SK-N-SH treated with all-trans-retinoic acid at 6 μM for 48 hours (cell line): ENCODE measurements around the gene TMEM213.

Experiments
- ATAC-seq: fragments of 200-7000 bp; cut with Tn5 transposase; 3 replicates; pipeline ENCODE4 v1.9.1; 2020; ENCODE audit warnings: mild to moderate bottlenecking, moderate library complexity
- ARNTL ChIP-seq: fragments of 450-650 bp; formaldehyde crosslinking; IDR thresholded peaks from 2 replicates; pipeline ENCODE4 v1.5.0; 2020; ENCODE audit warnings: low read depth, mild to moderate bottlenecking, moderate library complexity, borderline replicate concordance
- BACH2 ChIP-seq: fragments of 250-450 bp; sonication (Bioruptor Pico); IDR thresholded peaks from 2 replicates; pipeline ENCODE4 v1.9.0; 2021; ENCODE audit warnings: mild to moderate bottlenecking, borderline replicate concordance
- CREB5 ChIP-seq: fragments of 250-450 bp; sonication (Bioruptor Pico); IDR thresholded peaks from 2 replicates; pipeline ENCODE4 v1.5.1; 2020; ENCODE audit warnings: low read depth, mild to moderate bottlenecking, moderate library complexity
- CSDC2 ChIP-seq: fragments of 250-450 bp; sonication (Bioruptor Pico); IDR thresholded peaks from 2 replicates; pipeline ENCODE4 v1.5.0; 2020; ENCODE audit warnings: mild to moderate bottlenecking, moderate library complexity
- CSRNP3 ChIP-seq: fragments of 250-450 bp; sonication (Bioruptor Pico); IDR thresholded peaks from 2 replicates; pipeline ENCODE4 v1.5.1; 2021; ENCODE audit warnings: mild to moderate bottlenecking, moderate library complexity
- GLIS3 ChIP-seq: fragments of 250-450 bp; sonication (Bioruptor Pico); IDR thresholded peaks from 2 replicates; pipeline ENCODE4 v1.5.0; 2020; ENCODE audit warnings: mild to moderate bottlenecking, moderate library complexity
- ISL1 ChIP-seq: fragments of 250-450 bp; sonication (Bioruptor Pico); IDR thresholded peaks from 2 replicates; pipeline ENCODE4 v2.1.2; 2022; ENCODE audit warnings: mild to moderate bottlenecking, moderate library complexity
- OSR1 ChIP-seq: fragments of 250-450 bp; sonication (Bioruptor Pico); IDR thresholded peaks from 2 replicates; pipeline ENCODE4 v1.8.0; 2022; ENCODE audit warnings: moderate library complexity, mild to moderate bottlenecking, inconsistent platforms
- PATZ1 ChIP-seq: fragments of 250-450 bp; sonication (Bioruptor Pico); IDR thresholded peaks from 2 replicates; pipeline ENCODE4 v1.8.0; 2020; ENCODE audit warnings: mild to moderate bottlenecking, moderate library complexity, borderline replicate concordance
- POU6F1 ChIP-seq: fragments of 250-450 bp; sonication (Bioruptor Pico); IDR thresholded peaks from 2 replicates; pipeline ENCODE4 v1.8.0; 2021; ENCODE audit warnings: low read depth, mild to moderate bottlenecking, moderate library complexity, borderline replicate concordance
- RARB ChIP-seq: fragments of 250-450 bp; sonication (Bioruptor Pico); IDR thresholded peaks from 2 replicates; pipeline ENCODE4 v1.8.0; 2021; ENCODE audit warnings: mild to moderate bottlenecking, moderate library complexity
- SNAI2 ChIP-seq: fragments of 250-450 bp; sonication (Bioruptor Pico); IDR thresholded peaks from 2 replicates; pipeline ENCODE4 v1.5.0; 2020; ENCODE audit warnings: mild to moderate bottlenecking, moderate library complexity
- TOX ChIP-seq: fragments of 250-450 bp; sonication (Bioruptor Pico); IDR thresholded peaks from 2 replicates; pipeline ENCODE4 v1.8.0; 2021; ENCODE audit warnings: mild to moderate bottlenecking, moderate library complexity, borderline replicate concordance
- TSHZ2 ChIP-seq: fragments of 250-450 bp; sonication (Bioruptor Pico); IDR thresholded peaks from 2 replicates; pipeline ENCODE4 v1.5.0; 2020; ENCODE audit warnings: mild to moderate bottlenecking, moderate library complexity
- ZC3H10 ChIP-seq: fragments of 250-450 bp; sonication (Bioruptor Pico); IDR thresholded peaks from 2 replicates; pipeline ENCODE4 v1.5.1; 2021; ENCODE audit warnings: mild to moderate bottlenecking, moderate library complexity
- ZFP3 ChIP-seq: fragments of 250-450 bp; sonication (Bioruptor Pico); IDR thresholded peaks from 2 replicates; pipeline ENCODE4 v1.5.0; 2020; ENCODE audit warnings: mild to moderate bottlenecking, moderate library complexity
- ZFP30 ChIP-seq: fragments of 450-650 bp; formaldehyde crosslinking; IDR thresholded peaks from 2 replicates; pipeline ENCODE4 v1.5.0; 2022; ENCODE audit warnings: mild to moderate bottlenecking, moderate library complexity
- ZNF565 ChIP-seq: fragments of 450-650 bp; formaldehyde crosslinking; conservative IDR thresholded peaks from 2 replicates; pipeline ENCODE4 v1.5.0; 2020; ENCODE audit warnings: low read depth, mild to moderate bottlenecking, moderate library complexity
- ZNF70 ChIP-seq: fragments of 450-650 bp; formaldehyde crosslinking; IDR thresholded peaks from 2 replicates; pipeline ENCODE4 v1.5.0; 2020; ENCODE audit warnings: mild to moderate bottlenecking, moderate library complexity
- ZNF8 ChIP-seq: fragments of 450-650 bp; formaldehyde crosslinking; IDR thresholded peaks from 2 replicates; pipeline ENCODE4 v1.5.0; 2020; ENCODE audit warnings: mild to moderate bottlenecking, moderate library complexity

Gene TMEM213

GRCh38 chr7:138770904-138771303 lies 26.9 kb upstream of the TMEM213 start:
- ATAC-seq, result no peak
- TF ChIP-seq TSHZ2 (CRISPR knock-in tag), result no peak
- no peak for TF ChIP-seq POU6F1 (CRISPR knock-in tag)
- no peak for TF ChIP-seq ZNF70 (CRISPR knock-in tag)
- TF ChIP-seq OSR1, result no peak
- no peak for TF ChIP-seq ZNF8
- no peak for TF ChIP-seq TOX (CRISPR knock-in tag)
- no peak for TF ChIP-seq ZFP3
- TF ChIP-seq CSRNP3 (CRISPR knock-in tag), result no peak

- ATAC-seq, result no peak
- TF ChIP-seq GLIS3 (CRISPR knock-in tag) (no peak), CREB5 (CRISPR knock-in tag) (no peak), BACH2 (CRISPR knock-in tag) (no peak), ZFP30 (CRISPR knock-in tag) (no peak), ZC3H10 (no peak), ZNF8 (no peak), ARNTL (CRISPR knock-in tag) (no peak), ISL1 (no peak), RARB (CRISPR knock-in tag) (no peak), CSDC2 (no peak), SNAI2 (CRISPR knock-in tag) (no peak), CSRNP3 (CRISPR knock-in tag) (no peak), POU6F1 (CRISPR knock-in tag) (no peak), TSHZ2 (CRISPR knock-in tag) (no peak), PATZ1 (CRISPR knock-in tag) (no peak), ZNF70 (CRISPR knock-in tag) (no peak), ZNF565 (CRISPR knock-in tag) (no peak), OSR1 (no peak)
These were observed 24.6 kb upstream of the TMEM213 start for GRCh38 chr7:138773176-138773575.
